A549 (cell line): Measurements from ENCODE around the gene ALDOA. TPM values are rescaled to one million over a fixed set of nuclear protein-coding genes. Genes with fewer than 3 reads are reported as not detected.

Experiments
- BCL3 ChIP-seq: fragments of >200 bp; sonication (Bioruptor Twin); formaldehyde crosslinking; IDR thresholded peaks from 3 replicates; pipeline ENCODE4 v1.6.1; 2016
- CHD2 ChIP-seq: fragments of 150-350 bp; IDR thresholded peaks from 2 replicates; pipeline ENCODE4 v1.6.1; 2014; ENCODE audit warnings: low read length; ENCODE audit not compliant: partially characterized antibody
- CTCF ChIP-seq: fragments of >200 bp; sonication (Bioruptor Twin); formaldehyde crosslinking; IDR thresholded peaks from 3 replicates; pipeline ENCODE4 v1.5.1; 2016
- ELK1 ChIP-seq: fragments of 150-350 bp; IDR thresholded peaks from 2 replicates; pipeline ENCODE4 v1.6.1; 2014; ENCODE audit warnings: low read depth, mild to moderate bottlenecking, low read length
- FOSL2 ChIP-seq, 2 experiments: fragments of 450-650 bp in 1 of 2; fragments of >200 bp in 1 of 2; sonication (Bioruptor Twin) in 1 of 2; formaldehyde crosslinking; IDR thresholded peaks; 2 replicates each; pipeline versions ENCODE4 v1.5.0 to v1.6.1; 2016 to 2020; ENCODE audit warnings: mild to moderate bottlenecking in 1 of 2, moderate library complexity in 1 of 2
- FOXS1 ChIP-seq: fragments of 250-450 bp; sonication (Bioruptor Pico); IDR thresholded peaks from 2 replicates; pipeline ENCODE4 v1.5.0; 2020; ENCODE audit warnings: mild to moderate bottlenecking, moderate library complexity
- GATA3 ChIP-seq: IDR thresholded peaks from 2 replicates; pipeline ENCODE4 v1.6.1; 2012; ENCODE audit warnings: borderline replicate concordance
- HES2 ChIP-seq: fragments of >200 bp; sonication (Bioruptor Twin); formaldehyde crosslinking; IDR thresholded peaks from 2 replicates; pipeline ENCODE4 v1.6.1; 2016
- HOXA7 ChIP-seq: fragments of 250-450 bp; sonication (Bioruptor Pico); IDR thresholded peaks from 2 replicates; pipeline ENCODE4 v1.5.0; 2020; ENCODE audit warnings: mild to moderate bottlenecking, moderate library complexity
- JUN ChIP-seq, 2 experiments: fragments of >200 bp; sonication (Bioruptor Twin); formaldehyde crosslinking; IDR thresholded peaks; 2 replicates in 1 of 2; 3 replicates in 1 of 2; pipeline ENCODE4 v1.6.1; 2016 to 2017
- JUNB ChIP-seq: fragments of >200 bp; sonication (Bioruptor Twin); formaldehyde crosslinking; IDR thresholded peaks from 2 replicates; pipeline ENCODE4 v1.6.1; 2016
- KDM5A ChIP-seq: fragments of 200-600 bp; sonication (generic); IDR thresholded peaks from 2 replicates; pipeline ENCODE4 v1.6.1; 2016; ENCODE audit warnings: antibody characterized with exemption, mild to moderate bottlenecking
- MAFK ChIP-seq: fragments of 450-650 bp; IDR thresholded peaks from 2 replicates; pipeline ENCODE4 v1.6.1; 2014; ENCODE audit not compliant: partially characterized antibody
- MYC ChIP-seq: IDR thresholded peaks from 2 replicates; pipeline ENCODE4 v1.6.1; 2012; ENCODE audit warnings: mild to moderate bottlenecking, inconsistent platforms, low read length, improper control_type of control experiment, borderline replicate concordance
- NPAS2 ChIP-seq: fragments of 250-450 bp; sonication (Bioruptor Pico); IDR thresholded peaks from 2 replicates; pipeline ENCODE4 v1.8.0; 2022; ENCODE audit warnings: mild to moderate bottlenecking, moderate library complexity, borderline replicate concordance
- PBX3 ChIP-seq: IDR thresholded peaks from 2 replicates; pipeline ENCODE4 v1.6.1; 2012
- PHF8 ChIP-seq: fragments of 200-600 bp; sonication (generic); IDR thresholded peaks from 2 replicates; pipeline ENCODE4 v1.6.1; 2016; ENCODE audit warnings: low read depth, mild to moderate bottlenecking, antibody characterized with exemption, moderate library complexity, borderline replicate concordance
- POLR2A ChIP-seq: IDR thresholded peaks from 2 replicates; pipeline ENCODE4 v1.6.1; 2012; ENCODE audit warnings: mild to moderate bottlenecking, low read length
- RARB ChIP-seq: fragments of 250-450 bp; sonication (Bioruptor Pico); IDR thresholded peaks from 2 replicates; pipeline ENCODE4 v1.8.0; 2021; ENCODE audit warnings: mild to moderate bottlenecking, moderate library complexity
- RCOR1 ChIP-seq: fragments of 150-350 bp; IDR thresholded peaks from 2 replicates; pipeline ENCODE4 v1.6.1; 2014; ENCODE audit warnings: antibody characterized with exemption, low read length, low read depth
- RNF2 ChIP-seq: fragments of 200-600 bp; sonication (generic); IDR thresholded peaks from 2 replicates; pipeline ENCODE4 v1.6.1; 2016; ENCODE audit warnings: low read depth, mild to moderate bottlenecking, antibody characterized with exemption, moderate library complexity, borderline replicate concordance
- SMC3 ChIP-seq: fragments of >200 bp; sonication (Bioruptor Twin); formaldehyde crosslinking; IDR thresholded peaks from 3 replicates; pipeline ENCODE4 v1.6.1; 2018; ENCODE audit warnings: inconsistent platforms
- ZC3H11A ChIP-seq: fragments of 450-650 bp; IDR thresholded peaks from 2 replicates; pipeline ENCODE4 v1.6.1; 2014; ENCODE audit warnings: antibody characterized with exemption, mild to moderate bottlenecking
- ZFP36 ChIP-seq: fragments of 450-650 bp; IDR thresholded peaks from 2 replicates; pipeline ENCODE4 v1.6.1; 2014; ENCODE audit warnings: borderline replicate concordance; ENCODE audit not compliant: partially characterized antibody
- ZNF302 ChIP-seq: fragments of 250-450 bp; sonication (Bioruptor Pico); IDR thresholded peaks from 2 replicates; pipeline ENCODE4 v1.9.0; 2021; ENCODE audit warnings: inconsistent platforms, mild to moderate bottlenecking, moderate library complexity
- polyA plus RNA-seq, 4 experiments: library from polyadenylated mRNA; depleted of rRNA in 3 of 4; stranded (reverse); fragments of >200 nt; fragmentation: RNase III in 1 of 4; extraction: RNeasy Plus Mini Kit Qiagen cat#74134 plus additional on column Dnase treatment in 1 of 4; gene quantifications; 2 replicates in 3 of 4; 3 replicates in 1 of 4; pipeline ENCODE4 v1.2.3, GENCODE V29; 2011 to 2017

Gene ALDOA
- polyA plus RNA-seq, 2 of the 4 experiments (the other 2 are of a cell fraction) = 741 to 1,286 TPM

- no peak for TF ChIP-seq ZFP36
- no peak for TF ChIP-seq CHD2
- no peak for TF ChIP-seq KDM5A
- no peak for TF ChIP-seq NPAS2 (CRISPR knock-in tag)
- TF ChIP-seq FOSL2 (IDR thresholded peaks at IDR 0.05) = no peak
- TF ChIP-seq FOSL2 (CRISPR knock-in tag; IDR thresholded peaks at IDR 0.05) = peak; percentile 94
- TF ChIP-seq JUN (IDR thresholded peaks at IDR 0.05) = peak; percentile 70 to 76
- peak; percentile 77 for TF ChIP-seq PHF8
- peak; percentile 29; the same call in 1 of the 2 replicates for TF ChIP-seq GATA3
- no peak for TF ChIP-seq JUNB
- TF ChIP-seq RCOR1 = no peak
- TF ChIP-seq ZC3H11A = no peak
- TF ChIP-seq RARB (CRISPR knock-in tag) = peak; percentile 88
- TF ChIP-seq ZNF302 = no peak
- peak; percentile 76 for TF ChIP-seq BCL3
- peak; percentile 65 for TF ChIP-seq PBX3
- TF ChIP-seq MYC = peak; percentile 16; the same call in 1 of the 2 replicates
- 0 out of 2 replicates have a peak, but pooled peaks have one; percentile 43 for TF ChIP-seq HOXA7
- no peak for TF ChIP-seq ELK1
- TF ChIP-seq POLR2A = peak; percentile 95
- peak; percentile 63; the same call in 1 of the 2 replicates for TF ChIP-seq RNF2
- TF ChIP-seq MAFK = peak; percentile 91
- TF ChIP-seq SMC3 = no peak
- no peak for TF ChIP-seq HES2
- no peak for TF ChIP-seq CTCF
- TF ChIP-seq FOXS1 (CRISPR knock-in tag) = no peak; the same call in 1 of the 2 replicates
Measured at GRCh38 chr16:30065102-30065942, at the start of gene ALDOA (continued).
